Neural progenitor cell (in vitro differentiated cells): Measurements from ENCODE around the gene C19orf25.

ENCODE experiments used
- CTCF ChIP-seq: fragments of 200-600 bp; sonication (generic); IDR thresholded peaks from 2 replicates; pipeline ENCODE4 v1.5.1; 2017; ENCODE audit warnings: antibody characterized with exemption, mild to moderate bottlenecking
- EZH2 ChIP-seq: fragments of 200-600 bp; sonication (generic); IDR thresholded peaks from 2 replicates; pipeline ENCODE4 v1.6.1; 2017; ENCODE audit warnings: antibody characterized with exemption, mild to moderate bottlenecking, moderate library complexity

GRCh38 chr19:1510442-1510806 lies 31.4 kb upstream of the C19orf25 start:
- TF ChIP-seq CTCF: no peak
- TF ChIP-seq EZH2: no peak
